Pancreas (tissue), 10 donors: ENCODE data around the gene TCF7L2. TPM values are rescaled to one million over a fixed set of nuclear protein-coding genes. Genes with fewer than 3 reads are reported as not detected.

ENCODE experiments used
- ATAC-seq, 4 donors: fragments of 200-7000 bp; cut with Tn5 transposase; one replicate each; pipeline versions ENCODE4 v1.8.0 to v1.9.1; 2020; ENCODE audit warnings: mild to moderate bottlenecking in 4 of 4, moderate library complexity in 4 of 4
- DNase-seq, 6 donors: peaks; one replicate each; pipeline ENCODE4 v3.0.0-alpha.2; 2020
- FAIRE-seq: peaks from 2 replicates; lab custom pipeline; 2012; peaks lifted over from hg19 to GRCh38; lab: Jason Lieb, UNC
- H3K27ac ChIP-seq, 4 donors: fragments of 200-600 bp; sonication (generic); 1 replicate in 3 of 4; 2 replicates in 1 of 4; pipeline versions ENCODE4 v1.5.0 to v1.8.0; 2020
- H3K27me3 ChIP-seq, 4 donors: fragments of 200-600 bp; one replicate each; pipeline ENCODE4 v1.8.0; 2021
- H3K36me3 ChIP-seq, 3 donors: fragments of 200-600 bp; sonication (generic) in 1 of 3; one replicate each; pipeline versions ENCODE4 v1.5.0 to v1.8.0; 2020 to 2021
- H3K4me1 ChIP-seq, 3 donors: fragments of 200-600 bp; one replicate each; pipeline ENCODE4 v1.8.0; 2021
- H3K4me3 ChIP-seq, 4 donors: fragments of 200-600 bp; sonication (generic) in 2 of 4; one replicate each; pipeline versions ENCODE4 v1.5.0 to v1.8.0; 2020 to 2021
- H3K9me3 ChIP-seq, 4 donors: fragments of 200-600 bp; one replicate each; pipeline ENCODE4 v1.8.0; 2021
- CTCF ChIP-seq, 4 donors: fragments of 200-600 bp; sonication (generic) in 3 of 4; IDR thresholded peaks; one replicate each; pipeline versions ENCODE4 v1.5.0 to v1.8.0; 2021; ENCODE audit warnings: antibody characterized with exemption in 4 of 4
- WGBS, 2 donors: extraction: QIAGEN DNeasy Blood & Tissue Kit; methylation state at CpG; one replicate each; pipeline ENCODE4 v1.1.7; 2013; 5-methylcytosine and 5-hydroxymethylcytosine counted together
- intact Hi-C, 3 donors: fragments of 100-400 bp; cut with DNase I; formaldehyde crosslinking; loops; one replicate each; pipeline versions ENCODE4 v1.11.1 to v1.14.2; 2022
- polyA plus RNA-seq, 2 donors: library from polyadenylated mRNA; stranded (reverse); fragments of 200-250 nt; gene quantifications; one replicate each; pipeline ENCODE4 v1.2.3, GENCODE V29; 2013
- total RNA-seq, 6 donors: library from RNA; stranded (reverse); fragmentation: NEBNext Ultra II Directional in 4 of 6; extraction: Animal tissue kit (Norgen Biotek cat#: 25700) in 4 of 6; gene quantifications; one replicate each; pipeline versions ENCODE4 v1.2.1 to v1.2.4, GENCODE V29; 2021 to 2023
- donor health status: healthy with polysubstance abuse.
- donor health status: DM: no; HTN: no; CAD: no; lungs with moderate emphysema.
- donor health status: DM: no; HTN: no; CAD: no.
- donor health status: control.
- donor health status: control.
- donor health status: Bipolar disorder and iron deficiency.
- donor health status: DM: yes; HTN: yes; CAD: no.
- donor health status: DM: no; HTN: no; CAD: no.
- donor health status: DM: no; HTN: no; CAD: no.
- donor health status: DM: yes; HTN: yes; CAD: no.

The TCF7L2 gene
- total and polyA plus RNA-seq, 8 donors, result 7.9 to 22.3 (median 11.6) TPM

- DNase-seq (no peak), ATAC-seq (no peak), FAIRE-seq (no peak)
- Histone ChIP-seq H3K27me3 (no peaks in the 10 kb centered on the region), H3K4me1 (peaks cover 6 to 39% (median 11%) of the 10 kb centered on the region in 3 donors), H3K4me3 (no peak overlapping the region), H3K36me3 (no peaks in the 10 kb centered on the region), H3K9me3 (no peaks in the 10 kb centered on the region), H3K27ac (no peak overlapping the region)
- intact Hi-C loops, result loop anchor here in 2 of 3 donors (10.0 kb wide), 2 partner anchors 167 to 177 kb away; no protein-coding TSS in a partner anchor
- 80 to 83% methylated on average over 4 of the region's 4 CpGs for WGBS, 2 donors
- TF ChIP-seq CTCF (IDR thresholded peaks at IDR 0.05), result no peak
Observed at GRCh38 chr10:112957640-112958092, 7.6 kb downstream of the TCF7L2 start.

DNA sequence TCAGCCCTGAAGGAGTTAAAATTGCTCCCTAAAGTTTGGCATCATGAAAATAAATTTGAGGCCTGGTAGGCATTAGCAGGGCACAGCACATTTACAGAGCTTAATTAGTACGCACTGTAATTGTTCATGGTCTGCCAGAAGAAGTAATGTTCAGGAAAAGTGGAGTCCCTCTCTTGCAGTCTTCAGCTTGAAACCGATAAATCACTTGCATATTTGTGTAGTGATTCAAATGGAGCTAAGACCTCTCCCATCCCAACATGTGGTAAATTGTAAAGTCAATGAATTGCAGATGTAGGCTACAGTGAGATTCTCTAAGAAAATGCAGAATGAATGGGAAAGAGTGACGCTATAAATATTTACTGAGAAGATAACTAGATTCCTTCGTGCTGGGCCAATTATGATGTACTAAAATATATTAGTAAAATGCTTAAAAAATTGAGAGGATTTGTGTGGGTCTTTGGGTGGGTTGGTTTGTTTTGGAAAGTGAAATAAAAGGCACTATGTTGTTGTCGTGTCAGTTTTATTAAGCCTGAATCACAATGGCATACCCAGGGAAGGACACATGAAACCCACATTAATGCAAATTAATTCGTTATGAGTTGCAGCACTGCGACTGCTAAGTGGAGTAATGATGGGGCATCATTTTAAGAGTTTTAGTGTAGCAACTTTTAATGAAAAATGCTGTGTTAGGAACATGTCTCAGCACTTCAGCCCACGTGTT, 8.4 kb downstream of the TCF7L2 start:
- DNase-seq (no peak), ATAC-seq (no peak), FAIRE-seq (no peak)
- intact Hi-C loops, result loop anchor here in 2 of 3 donors (10.0 kb wide), 2 partner anchors 166 to 176 kb away; no protein-coding TSS in a partner anchor
- Histone ChIP-seq H3K4me1 (peaks cover 6 to 39% (median 11%) of the 10 kb centered on the region in 3 donors), H3K4me3 (no peak overlapping the region), H3K27ac (no peak overlapping the region), H3K36me3 (no peaks in the 10 kb centered on the region), H3K27me3 (no peaks in the 10 kb centered on the region), H3K9me3 (no peaks in the 10 kb centered on the region)
- TF ChIP-seq CTCF (IDR thresholded peaks at IDR 0.05), result no peak
- 70 to 76% methylated on average over 8 of the region's 8 CpGs for WGBS, 2 donors

GRCh38 chr10:112959207-112959838, 9.3 kb downstream of the TCF7L2 start:
- no peak for FAIRE-seq
- no peak for ATAC-seq

GRCh38 chr10:112960151-112960681, 10.2 kb downstream of the TCF7L2 start:
- ATAC-seq, result no peak
- Histone ChIP-seq H3K4me3 (no peak overlapping the region), H3K36me3 (no peaks in the 10 kb centered on the region), H3K4me1 (peaks cover 0 to 22% (median 0%) of the 10 kb centered on the region in 3 donors), H3K27ac (no peak overlapping the region), H3K27me3 (no peaks in the 10 kb centered on the region), H3K9me3 (no peaks in the 10 kb centered on the region)
- no peak for FAIRE-seq
- intact Hi-C loops, result no loop called here
- TF ChIP-seq CTCF (IDR thresholded peaks at IDR 0.05), result no peak
- DNase-seq, result no peak
- 92 to 94% methylated on average over 4 of the region's 4 CpGs for WGBS, 2 donors

More at GRCh38 chr10:112959207-112959838, 9.3 kb downstream of the TCF7L2 start:
- TF ChIP-seq CTCF (IDR thresholded peaks at IDR 0.05), result no peak
- Histone ChIP-seq H3K27me3 (no peaks in the 10 kb centered on the region), H3K9me3 (no peaks in the 10 kb centered on the region), H3K4me3 (no peak overlapping the region), H3K36me3 (no peaks in the 10 kb centered on the region), H3K4me1 (peaks cover 0 to 31% (median 5%) of the 10 kb centered on the region in 3 donors), H3K27ac (no peak overlapping the region)
- DNase-seq, result no peak
- 75 to 85% methylated on average over 6 of the region's 6 CpGs for WGBS, 2 donors
- intact Hi-C loops, result loop anchor here in 2 of 3 donors (10.0 kb wide), 2 partner anchors 165 to 175 kb away; no protein-coding TSS in a partner anchor
